Mucosa of rectum (tissue), 2 donors: ENCODE data around the gene ABI3.
"Not testable (repeated sequence)": the region's sequence is repeated elsewhere in the genome, so short reads cannot be mapped to it uniquely, and the experiment has no call there.

Experiments used
- H3K27ac ChIP-seq, 2 donors: one replicate each; pipeline ENCODE4 v1.7.0; 2013; ENCODE audit warnings: inconsistent platforms in 2 of 2, low read depth in 2 of 2, low read length in 2 of 2
- H3K27me3 ChIP-seq, 2 donors: one replicate each; pipeline ENCODE4 v1.7.0; 2013; ENCODE audit warnings: low read length in 2 of 2; ENCODE audit not compliant: control insufficient read depth in 2 of 2, insufficient read depth in 2 of 2
- H3K36me3 ChIP-seq, 2 donors: one replicate each; pipeline ENCODE4 v1.7.0; 2013; ENCODE audit warnings: low read length in 2 of 2; ENCODE audit not compliant: control insufficient read depth in 2 of 2, insufficient read depth in 2 of 2
- H3K4me1 ChIP-seq, 2 donors: one replicate each; pipeline ENCODE4 v1.7.0; 2013; ENCODE audit warnings: low read length in 2 of 2, mild to moderate bottlenecking in 1 of 2; ENCODE audit not compliant: control insufficient read depth in 2 of 2, insufficient read depth in 2 of 2
- H3K4me3 ChIP-seq, 2 donors: one replicate each; pipeline ENCODE4 v1.7.0; 2013; ENCODE audit warnings: low read length in 2 of 2
- H3K9ac ChIP-seq, 2 donors: one replicate each; pipeline ENCODE4 v1.7.0; 2013; ENCODE audit warnings: low read length in 2 of 2, low read depth in 1 of 2, mild to moderate bottlenecking in 1 of 2
- H3K9me3 ChIP-seq, 2 donors: one replicate each; pipeline ENCODE4 v1.7.0; 2013; ENCODE audit warnings: low read length in 2 of 2; ENCODE audit not compliant: control insufficient read depth in 2 of 2
- donor health status: healthy.
- donor health status: Normal muscosa, but diverticular disease.

The ABI3 gene, protein sequence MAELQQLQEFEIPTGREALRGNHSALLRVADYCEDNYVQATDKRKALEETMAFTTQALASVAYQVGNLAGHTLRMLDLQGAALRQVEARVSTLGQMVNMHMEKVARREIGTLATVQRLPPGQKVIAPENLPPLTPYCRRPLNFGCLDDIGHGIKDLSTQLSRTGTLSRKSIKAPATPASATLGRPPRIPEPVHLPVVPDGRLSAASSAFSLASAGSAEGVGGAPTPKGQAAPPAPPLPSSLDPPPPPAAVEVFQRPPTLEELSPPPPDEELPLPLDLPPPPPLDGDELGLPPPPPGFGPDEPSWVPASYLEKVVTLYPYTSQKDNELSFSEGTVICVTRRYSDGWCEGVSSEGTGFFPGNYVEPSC

DNA sequence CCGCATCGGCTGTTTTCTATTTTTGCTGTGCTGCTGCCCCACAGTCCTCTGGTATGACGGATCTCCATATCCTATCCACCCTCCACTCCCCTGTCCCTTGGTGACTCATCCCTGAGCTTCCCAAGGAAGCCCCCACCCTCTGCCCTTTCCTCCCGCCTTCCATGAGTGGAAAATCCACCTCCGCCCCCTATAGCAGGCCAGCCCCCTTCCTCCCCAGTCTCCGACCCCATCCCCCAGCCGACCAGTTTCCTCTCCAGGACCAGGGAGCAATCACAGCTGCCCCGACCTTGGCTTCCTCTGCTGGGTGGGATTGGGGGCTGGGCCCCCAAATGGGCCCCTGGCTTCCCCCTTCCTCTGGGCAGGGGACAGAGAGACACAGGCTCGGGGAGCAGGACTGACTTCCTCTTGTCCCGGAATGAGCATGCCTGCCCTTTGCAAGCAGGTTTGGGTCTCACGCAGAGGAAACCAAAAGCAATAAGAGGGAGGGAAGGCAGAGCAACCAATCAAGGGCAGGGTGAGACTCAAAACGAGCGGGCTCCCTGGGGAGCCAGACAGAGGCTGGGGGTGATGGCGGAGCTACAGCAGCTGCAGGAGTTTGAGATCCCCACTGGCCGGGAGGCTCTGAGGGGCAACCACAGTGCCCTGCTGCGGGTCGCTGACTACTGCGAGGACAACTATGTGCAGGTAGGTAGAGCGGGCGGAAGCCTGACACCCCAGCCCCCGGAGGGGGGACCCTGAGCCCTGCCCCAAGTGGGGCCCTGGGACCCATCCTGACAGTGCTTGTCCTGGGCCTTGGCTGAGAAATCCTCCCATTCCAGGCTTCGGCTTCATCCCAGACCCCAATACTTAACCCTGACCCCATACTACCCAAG, at the start of gene ABI3, which contains the start of gene GNGT2:
TSS of gene ABI3 (plus strand) at position 550 of the 872 bp plus-strand sequence. CDS start at position 568, 18 bp downstream.
TSS of gene GNGT2 (minus strand) at position 417 of the 872 bp plus-strand sequence. CDS start 3,152 bp downstream, outside the sequence.
- peak within 1 kb of the TSS; percentile 58 to 79 for H3K4me3 ChIP-seq

DNA sequence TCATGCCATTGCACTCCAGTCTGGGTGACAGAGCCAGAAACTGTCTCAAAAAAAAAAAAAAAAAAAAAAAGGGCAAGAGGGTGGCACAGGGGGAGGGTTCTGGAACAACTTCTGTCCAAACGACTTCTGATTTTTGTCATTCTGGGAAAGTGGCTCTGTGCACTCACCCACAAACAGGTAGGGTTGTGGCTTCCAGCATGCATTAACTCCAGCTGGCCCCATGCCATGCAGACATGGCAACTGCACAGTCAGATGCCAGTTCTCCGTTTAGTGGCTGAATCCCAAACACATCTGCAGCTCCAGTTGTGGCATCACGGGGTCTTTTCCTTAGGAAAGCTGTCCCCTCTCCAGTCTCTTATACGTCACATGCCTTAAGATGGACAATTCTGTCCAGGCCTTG, 47.6 kb upstream of the ABI3 start:
- H3K9ac ChIP-seq: no peak overlapping the region
- H3K9me3 ChIP-seq: no peaks in the 10 kb centered on the region
- no peak overlapping the region for H3K4me3 ChIP-seq
- H3K36me3 ChIP-seq: peaks cover 7 to 9% of the 10 kb centered on the region in 2 donors
- peaks cover under 1 to 2% of the 10 kb centered on the region in 2 donors for H3K27me3 ChIP-seq
- no peak overlapping the region for H3K27ac ChIP-seq
- H3K4me1 ChIP-seq: no peaks in the 10 kb centered on the region

More for the DNA sequence above, at the start of gene ABI3, which contains the start of gene GNGT2:
- H3K27me3 ChIP-seq: peaks cover 0 to 3% of the 10 kb centered on the region in 2 donors
- H3K9me3 ChIP-seq: no peaks in the 10 kb centered on the region
- H3K4me1 ChIP-seq: peaks cover 13 to 15% of the 10 kb centered on the region in 2 donors
- no peaks in the 10 kb centered on the region for H3K36me3 ChIP-seq
- H3K27ac ChIP-seq: peak within 1 kb of the TSS; percentile 41 to 62
- peak within 1 kb of the TSS; percentile 42 to 65 for H3K9ac ChIP-seq

DNA sequence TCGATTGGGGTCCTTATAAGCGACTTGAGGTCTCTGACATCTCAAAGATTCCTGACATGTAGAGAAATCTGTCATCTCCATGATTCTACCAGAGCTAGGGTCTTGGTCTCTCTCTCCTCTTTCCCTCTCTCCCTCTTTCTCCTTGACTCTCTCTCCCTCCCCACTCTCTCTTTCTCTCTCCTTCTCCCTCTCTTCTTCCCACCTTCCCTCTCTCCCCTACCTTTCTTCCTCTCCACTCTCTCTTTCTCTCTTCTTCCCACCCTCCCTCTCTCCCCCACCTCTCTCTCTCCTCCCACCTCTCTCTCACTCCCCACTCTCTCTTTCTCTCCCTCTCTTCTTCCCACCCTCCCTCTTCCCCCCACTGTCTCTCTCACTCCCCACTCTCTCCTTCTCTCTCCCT, 45.4 kb upstream of the ABI3 start:
- Histone ChIP-seq H3K4me3 (no peak overlapping the region), H3K9me3 (no peaks in the 10 kb centered on the region), H3K9ac (no peak overlapping the region), H3K27ac (no peak overlapping the region), H3K36me3 (peaks cover 7 to 10% of the 10 kb centered on the region in 2 donors), H3K27me3 (peaks cover 4% of the 10 kb centered on the region in 2 donors), H3K4me1 (no peaks in the 10 kb centered on the region)

DNA sequence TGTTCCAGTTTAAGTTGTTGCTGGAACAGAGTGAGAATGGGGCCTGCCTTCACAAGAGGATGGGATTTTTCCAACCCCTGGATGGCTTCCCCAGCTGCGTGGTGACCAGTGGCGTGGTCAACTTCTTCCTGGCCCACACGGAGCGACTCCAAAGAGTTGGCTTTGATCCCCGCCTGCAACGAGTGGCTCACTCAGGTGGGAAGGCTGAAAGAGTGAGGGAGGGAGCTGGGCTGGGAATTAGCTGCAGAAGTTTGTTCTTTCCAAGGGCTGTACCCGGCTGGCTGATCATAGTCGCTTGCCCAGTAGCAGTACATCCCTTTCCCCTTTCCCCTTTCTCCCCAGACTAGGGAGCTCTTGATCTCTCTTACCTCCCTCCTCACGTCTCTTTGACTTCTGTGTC, 41.8 kb upstream of the ABI3 start:
- H3K36me3 ChIP-seq: peaks cover 5 to 7% of the 10 kb centered on the region in 2 donors
- H3K4me3 ChIP-seq: no peak overlapping the region
- no peak overlapping the region for H3K27ac ChIP-seq
- H3K9me3 ChIP-seq: no peaks in the 10 kb centered on the region
- peaks cover 4% of the 10 kb centered on the region in 2 donors for H3K27me3 ChIP-seq
- no peaks in the 10 kb centered on the region for H3K4me1 ChIP-seq
- H3K9ac ChIP-seq: no peak overlapping the region

DNA sequence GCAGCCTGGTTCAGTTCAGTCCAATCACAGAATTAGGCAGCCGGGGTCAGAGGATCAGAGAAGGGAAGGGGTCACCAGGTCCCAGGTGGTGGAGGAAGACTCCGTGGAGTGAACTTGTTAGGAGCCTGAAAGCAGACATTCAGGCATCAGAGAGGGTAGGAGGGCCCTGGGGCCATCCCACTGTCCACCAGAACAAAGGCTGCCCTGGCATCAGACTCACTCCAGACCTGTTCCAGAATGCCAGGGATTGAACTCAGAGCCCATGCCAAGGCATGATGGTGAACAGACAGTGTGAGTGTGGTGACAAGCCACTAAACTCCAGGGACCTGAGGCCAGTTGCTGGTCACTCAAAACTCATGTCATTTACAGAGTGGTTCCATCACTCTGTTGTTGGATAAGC, 40.3 kb upstream of the ABI3 start:
- H3K9me3 ChIP-seq: no peaks in the 10 kb centered on the region
- no peaks in the 10 kb centered on the region for H3K4me1 ChIP-seq
- no peak overlapping the region for H3K4me3 ChIP-seq
- no peak overlapping the region for H3K9ac ChIP-seq
- H3K27ac ChIP-seq: no peak overlapping the region
- H3K27me3 ChIP-seq: peaks cover 4% of the 10 kb centered on the region in 2 donors
- H3K36me3 ChIP-seq: peaks cover 4 to 5% of the 10 kb centered on the region in 2 donors

DNA sequence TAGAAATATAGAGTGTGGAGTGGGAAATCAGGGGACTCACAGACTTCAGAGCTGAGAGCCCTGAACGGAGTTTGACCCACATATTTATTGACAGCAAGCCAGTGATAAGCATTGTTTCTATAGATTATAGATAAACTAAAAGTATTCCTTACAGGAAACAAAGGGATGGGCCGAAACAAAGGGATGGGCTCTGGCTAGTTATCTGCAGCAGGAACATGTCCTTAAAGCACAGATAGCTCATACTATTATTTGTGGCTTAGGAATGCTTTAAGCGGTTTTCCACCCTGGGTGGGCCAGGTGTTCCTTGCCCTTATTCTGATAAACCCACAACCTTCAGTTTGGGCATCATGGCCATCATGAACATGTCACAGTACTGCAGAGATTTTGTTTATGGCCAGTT, 39.8 kb upstream of the ABI3 start:
- H3K9ac ChIP-seq, H3K36me3 ChIP-seq, H3K27ac ChIP-seq, H3K9me3 ChIP-seq, H3K4me3 ChIP-seq, H3K27me3 ChIP-seq, H3K4me1 ChIP-seq: not testable (repeated sequence)

DNA sequence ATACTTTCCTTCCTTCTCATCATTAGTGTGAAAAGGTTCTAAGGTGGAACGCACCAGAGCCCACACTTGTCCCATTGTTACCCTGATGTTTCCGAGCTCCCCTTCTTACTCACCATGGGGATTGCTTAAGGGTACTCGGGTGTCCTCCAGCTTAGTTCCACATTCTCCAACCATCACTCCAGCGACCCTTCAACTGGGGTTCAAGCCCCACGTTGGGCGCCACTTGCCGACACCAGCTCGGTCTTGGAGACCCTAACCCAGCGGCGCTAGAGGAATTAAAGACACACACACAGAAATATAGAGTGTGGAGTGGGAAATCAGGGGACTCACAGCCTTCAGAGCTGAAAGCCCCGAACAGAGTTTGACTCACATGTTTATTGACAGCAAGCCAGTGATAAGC, 34.5 kb upstream of the ABI3 start:
- H3K9me3 ChIP-seq: peaks cover 6 to 12% of the 10 kb centered on the region in 2 donors
- not testable (repeated sequence) for H3K36me3 ChIP-seq, H3K9ac ChIP-seq, H3K27me3 ChIP-seq, H3K4me1 ChIP-seq, H3K27ac ChIP-seq, H3K4me3 ChIP-seq

DNA sequence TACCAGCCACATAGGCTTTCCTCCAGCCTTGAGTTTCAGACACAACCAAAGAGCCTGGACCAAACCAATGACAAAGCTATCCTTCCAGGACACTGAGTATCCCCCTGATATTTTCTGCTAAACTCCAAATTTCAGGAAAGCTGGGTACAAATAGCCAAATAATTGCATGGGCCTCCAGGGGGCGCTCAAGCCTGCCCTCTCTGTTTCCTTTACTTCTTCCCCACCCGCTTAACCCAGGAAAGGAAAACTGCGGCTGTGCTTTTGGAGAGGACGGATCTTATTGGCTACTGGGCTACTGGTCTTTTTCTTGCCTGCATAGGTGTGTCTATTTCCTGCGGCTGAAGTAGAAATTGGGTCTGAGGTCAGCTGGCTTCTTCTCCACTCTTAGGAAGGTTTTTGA, 30.2 kb upstream of the ABI3 start:
- Histone ChIP-seq H3K9ac (no peak overlapping the region), H3K9me3 (peaks cover 6 to 11% of the 10 kb centered on the region in 2 donors), H3K27ac (no peak overlapping the region)

DNA sequence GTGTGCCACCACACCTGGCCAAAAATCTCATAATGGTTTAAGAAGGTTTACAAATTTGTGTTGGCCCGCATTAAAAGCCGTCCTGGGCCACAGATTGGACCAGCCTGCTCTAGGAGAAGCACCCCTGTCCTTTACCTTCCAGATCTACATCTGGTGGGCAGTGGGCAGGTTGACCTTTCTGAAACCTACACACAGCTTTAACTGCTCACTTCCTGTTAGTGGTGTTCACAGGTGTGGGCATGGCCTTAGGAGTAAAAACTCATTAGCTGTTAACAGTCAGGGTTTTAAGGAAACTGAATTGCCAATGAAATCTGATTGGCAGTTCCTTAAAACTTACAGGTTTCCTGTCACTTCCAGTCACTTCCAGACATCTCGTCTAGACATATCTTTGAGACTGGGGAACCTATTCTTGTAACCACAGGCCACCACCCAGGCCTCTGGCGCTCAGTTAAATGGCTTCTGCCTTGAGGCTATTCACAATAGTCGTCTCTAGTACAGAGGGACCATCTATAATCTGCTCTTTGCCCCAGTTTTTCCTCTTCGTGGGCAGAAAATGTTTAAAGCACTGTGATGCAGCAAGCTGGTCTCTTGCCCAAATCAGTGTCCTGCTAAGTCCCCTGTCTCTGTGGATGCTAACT, 29.4 kb upstream of the ABI3 start:
- H3K27me3 ChIP-seq: no peaks in the 10 kb centered on the region
- no peak overlapping the region for H3K4me3 ChIP-seq

More for the DNA sequence above, 30.2 kb upstream of the ABI3 start:
- Histone ChIP-seq H3K4me3 (no peak overlapping the region), H3K27me3 (no peaks in the 10 kb centered on the region), H3K36me3 (no peaks in the 10 kb centered on the region), H3K4me1 (no peaks in the 10 kb centered on the region)

More for the DNA sequence above, 29.4 kb upstream of the ABI3 start:
- Histone ChIP-seq H3K36me3 (no peaks in the 10 kb centered on the region), H3K4me1 (no peaks in the 10 kb centered on the region), H3K9ac (no peak overlapping the region), H3K27ac (no peak overlapping the region), H3K9me3 (peaks cover 0 to 4% of the 10 kb centered on the region in 2 donors)
